NCI-H2171 (cell line): ENCODE results near the gene PGA5.

ENCODE experiments used
- DNase-seq: peaks from one replicate; lab custom pipeline; 2025; lab: John Stamatoyannopoulos, UW

Gene PGA5

GRCh38 chr11:61267437-61267841, 26.5 kb downstream of the PGA5 start:
- DNase-seq, result no peak

- DNase-seq, result no peak
Observed at GRCh38 chr11:61268588-61269250, 27.7 kb downstream of the PGA5 start.

DNA sequence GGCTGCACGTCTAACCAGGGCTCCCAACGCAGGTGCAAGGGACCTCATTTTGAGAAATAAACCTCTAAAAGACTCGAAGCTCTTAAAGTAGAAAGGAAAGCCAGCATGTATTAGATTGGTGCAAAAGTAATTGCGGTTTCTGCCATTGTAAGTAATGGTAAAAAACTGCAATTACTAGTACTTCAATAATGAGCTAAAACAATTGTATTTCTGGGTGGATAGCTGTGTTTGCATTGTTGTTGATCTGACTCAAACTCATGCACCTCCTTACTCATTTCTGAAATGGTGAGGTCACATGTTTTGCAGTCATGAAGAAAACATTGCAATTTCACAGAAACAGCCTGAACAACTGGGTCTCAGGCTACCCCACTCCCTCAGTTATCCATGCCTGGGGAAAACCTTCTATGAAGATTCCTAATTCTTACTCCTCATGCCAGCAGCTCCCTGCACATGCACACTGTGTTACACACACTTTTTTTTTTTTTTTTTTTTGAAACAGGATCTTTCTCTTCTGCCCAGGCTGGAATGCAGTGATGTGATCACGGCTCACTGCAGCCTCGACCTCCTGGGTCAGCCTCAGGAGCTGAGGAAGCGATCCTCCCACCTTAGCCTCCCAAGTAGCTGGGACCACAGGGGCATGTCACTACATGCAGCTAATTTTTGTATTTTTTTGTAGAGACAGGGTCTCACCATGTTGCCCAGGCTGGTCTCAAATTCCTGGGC, 29.5 kb downstream of the PGA5 start:
- no peak for DNase-seq

- DNase-seq, result no peak
Observed at GRCh38 chr11:61272731-61273130, 31.8 kb downstream of the PGA5 start.

DNA sequence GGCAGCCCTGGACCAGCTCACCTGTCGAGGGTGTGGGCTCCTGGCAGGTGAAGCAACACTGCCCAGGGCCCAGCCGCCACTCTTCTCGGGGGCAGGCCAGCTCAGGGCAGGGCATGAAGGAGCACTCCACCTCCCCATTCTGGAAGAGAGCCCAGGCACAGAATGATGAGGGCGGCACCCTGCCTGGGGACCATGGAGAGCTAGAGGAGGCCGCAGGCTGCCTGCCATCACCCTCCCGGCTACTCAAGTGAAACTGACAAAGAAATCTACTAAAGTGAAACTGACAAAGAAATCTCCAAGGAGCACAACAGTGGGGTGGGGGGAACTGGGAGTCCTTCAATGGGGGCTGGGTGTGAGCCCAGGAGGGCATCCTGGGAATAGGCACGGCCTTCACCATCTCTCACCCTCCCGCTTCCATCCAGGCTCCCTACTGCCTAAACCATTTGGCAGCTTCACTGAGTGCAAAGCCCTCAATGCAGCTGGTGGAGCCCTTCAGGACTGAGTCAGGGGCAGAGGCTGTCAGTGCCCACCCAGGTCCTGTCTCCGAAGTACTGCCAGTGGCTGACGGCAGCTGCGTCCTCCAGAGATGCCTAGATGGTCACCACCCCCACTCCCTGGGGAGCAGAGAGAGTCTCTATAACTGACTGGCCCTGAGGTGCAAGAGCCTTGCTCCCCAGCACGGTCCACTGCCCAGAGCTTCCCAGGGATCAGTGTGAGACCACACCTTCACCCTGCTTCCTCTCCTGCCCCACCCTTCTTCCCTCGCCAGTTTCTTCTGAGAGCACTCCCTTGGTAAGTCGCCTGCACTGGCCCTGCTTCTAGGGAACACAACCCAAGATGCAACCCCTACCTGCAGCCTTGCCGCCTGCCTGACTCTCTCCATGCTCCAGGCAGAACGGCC, 32.5 kb downstream of the PGA5 start:
- DNase-seq, result no peak

DNA sequence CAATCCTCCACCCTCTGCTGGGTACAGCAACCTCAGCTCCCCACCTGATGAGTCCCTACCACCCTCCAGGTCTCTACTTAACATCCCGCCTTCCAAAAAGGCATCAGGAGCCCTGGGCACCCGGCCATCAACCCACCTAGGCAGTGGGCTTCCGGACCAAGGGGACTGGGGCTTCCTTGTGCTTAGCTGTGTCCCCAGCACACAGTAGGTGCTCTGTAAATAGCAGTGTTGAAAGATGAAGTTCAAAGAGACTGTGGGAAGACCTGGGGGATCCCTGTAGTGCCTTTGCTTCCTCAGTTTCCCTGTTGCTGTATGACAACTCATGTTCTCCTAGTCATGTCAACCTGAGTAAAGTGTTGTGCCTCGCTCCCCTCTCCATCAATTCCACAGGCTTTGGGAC, 33.1 kb downstream of the PGA5 start:
- no peak for DNase-seq

GRCh38 chr11:61275191-61275590, 34.2 kb downstream of the PGA5 start:
- no peak for DNase-seq

- no peak for DNase-seq
Observed at GRCh38 chr11:61277186-61278000, 36.4 kb downstream of the PGA5 start.

- DNase-seq, result no peak
Observed at GRCh38 chr11:61278001-61278470, 37.1 kb downstream of the PGA5 start.

DNA sequence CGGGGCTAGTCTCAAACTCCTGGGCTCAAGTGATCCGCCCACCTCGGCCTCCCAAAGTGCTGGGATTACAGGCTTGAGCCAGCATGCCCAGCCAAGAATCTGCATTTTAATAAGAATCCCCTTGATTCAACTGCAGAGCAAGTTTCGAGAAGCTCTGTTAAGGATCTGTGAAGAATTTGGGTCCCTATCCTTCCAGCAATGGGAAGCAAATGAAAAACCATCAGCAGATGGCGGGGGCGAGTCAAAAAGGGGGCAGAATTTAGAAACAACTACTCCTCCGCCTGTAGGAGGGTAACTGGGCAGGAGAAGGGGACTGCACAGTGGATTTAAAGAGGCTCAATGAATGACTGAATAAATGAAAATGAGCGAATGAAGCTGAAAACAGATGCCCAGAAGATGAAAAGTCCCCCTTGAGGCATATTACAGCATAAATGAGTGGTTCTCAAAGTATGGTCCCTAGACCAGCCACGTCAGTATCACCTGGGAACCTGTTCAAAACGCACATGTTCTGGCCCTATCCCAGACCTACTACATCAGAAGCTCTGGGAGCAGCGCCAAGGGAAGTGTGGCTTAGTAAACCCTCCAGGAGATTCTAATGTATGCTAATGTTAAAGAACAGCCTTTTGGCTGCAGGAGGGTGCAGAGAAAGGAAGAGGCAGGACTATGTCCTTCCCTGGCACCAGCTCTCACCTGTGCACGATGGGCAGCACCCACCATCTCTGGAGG, 39.1 kb downstream of the PGA5 start:
- peak; percentile 14 for DNase-seq

DNA sequence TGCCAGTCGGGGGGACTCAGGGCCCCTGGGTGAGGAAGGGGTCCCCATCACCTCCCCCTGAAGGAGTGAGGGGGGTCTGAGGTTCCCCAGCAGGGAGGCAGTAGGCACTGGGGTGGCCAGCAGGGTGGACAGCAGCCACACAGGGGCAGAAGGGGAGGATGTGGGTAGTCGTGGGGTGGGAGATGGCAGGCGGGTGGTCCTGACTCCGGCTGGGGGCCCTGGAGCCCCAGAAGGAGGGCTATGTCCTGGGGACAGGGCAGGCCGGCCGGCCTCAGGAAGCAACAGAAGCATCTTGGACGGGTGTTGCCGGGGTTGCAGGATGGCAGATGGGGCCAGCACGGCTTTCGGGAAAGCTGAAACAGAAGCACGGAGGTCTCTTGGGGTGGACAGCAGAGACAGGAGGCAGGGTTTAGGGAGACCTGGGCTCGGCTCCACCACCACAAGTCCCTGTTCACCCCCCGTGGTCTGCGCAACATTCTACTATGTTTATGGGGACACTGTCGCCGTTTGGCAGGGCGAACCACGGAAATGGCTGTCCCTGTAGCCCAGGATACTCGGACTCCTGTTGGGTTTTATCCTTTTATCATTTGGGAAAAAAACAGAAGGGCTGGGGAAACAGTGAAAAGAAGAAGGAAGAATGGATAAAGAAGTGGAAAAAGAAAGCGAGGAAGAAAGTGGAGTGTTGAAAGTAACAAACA, 40.1 kb downstream of the PGA5 start:
- no peak for DNase-seq

- no peak for DNase-seq
Observed at GRCh38 chr11:61281581-61282250, 40.7 kb downstream of the PGA5 start.

- DNase-seq, result no peak
Observed at GRCh38 chr11:61283613-61284012, 42.6 kb downstream of the PGA5 start.

GRCh38 chr11:61287338-61287977, 46.5 kb downstream of the PGA5 start:
- DNase-seq, result no peak

GRCh38 chr11:61290905-61291690, 50.1 kb downstream of the PGA5 start:
- DNase-seq, result no peak

GRCh38 chr11:61292356-61292755, 51.4 kb downstream of the PGA5 start:
- no peak for DNase-seq

DNA sequence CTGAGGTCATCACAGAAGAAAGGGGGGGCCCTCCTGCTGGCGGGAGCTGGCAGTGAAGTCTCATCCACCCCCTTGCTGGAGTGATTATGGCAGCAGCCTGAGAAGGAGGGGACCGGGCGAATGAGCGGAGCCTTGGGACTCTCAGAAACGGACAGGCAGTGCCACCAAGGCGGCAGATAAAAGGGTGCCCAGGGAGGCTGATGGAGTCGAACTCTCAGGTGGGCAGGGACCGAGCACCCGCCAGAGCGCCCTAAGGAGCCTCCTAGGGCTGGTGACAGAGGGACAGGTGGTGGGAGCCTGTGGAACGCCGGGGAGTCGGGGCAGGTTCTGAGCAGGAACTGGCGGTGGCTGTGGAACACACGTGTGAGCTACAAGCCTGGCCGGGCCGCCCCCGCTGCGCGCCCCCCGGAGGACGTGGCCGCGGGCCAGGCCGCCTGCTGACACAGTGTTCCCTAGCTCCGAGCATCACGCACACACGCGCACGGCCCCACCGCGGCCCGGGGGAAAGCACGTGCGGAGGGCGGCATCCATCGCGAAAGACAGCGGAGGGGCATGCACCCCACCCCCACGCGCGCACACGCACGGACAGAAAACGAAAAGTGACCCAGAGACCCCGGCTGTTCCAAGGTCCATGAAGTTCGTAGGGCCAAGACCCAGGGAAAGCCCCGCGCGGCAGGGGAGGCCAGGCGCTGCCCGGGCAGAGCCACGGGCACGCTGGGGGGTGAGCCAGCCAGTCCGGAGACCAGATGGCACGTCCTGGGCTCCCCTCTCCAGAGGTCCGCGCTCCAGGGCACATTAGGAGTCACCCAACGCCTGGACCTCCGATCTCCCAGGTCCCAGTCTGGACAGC, 53.1 kb downstream of the PGA5 start:
- DNase-seq, result peak; percentile 56
